HG03139 (cell line): ENCODE measurements around the gene GPATCH8.
"Not testable (repeated sequence)": the region's sequence is repeated elsewhere in the genome, so short reads cannot be mapped to it uniquely, and the experiment has no call there.

ENCODE experiments used
- ATAC-seq: cut with Tn5 transposase; IDR thresholded peaks from one replicate; pipeline ENCODE4 v1.9.1; 2021; ENCODE audit not compliant: unreplicated experiment

GPATCH8 gene

DNA sequence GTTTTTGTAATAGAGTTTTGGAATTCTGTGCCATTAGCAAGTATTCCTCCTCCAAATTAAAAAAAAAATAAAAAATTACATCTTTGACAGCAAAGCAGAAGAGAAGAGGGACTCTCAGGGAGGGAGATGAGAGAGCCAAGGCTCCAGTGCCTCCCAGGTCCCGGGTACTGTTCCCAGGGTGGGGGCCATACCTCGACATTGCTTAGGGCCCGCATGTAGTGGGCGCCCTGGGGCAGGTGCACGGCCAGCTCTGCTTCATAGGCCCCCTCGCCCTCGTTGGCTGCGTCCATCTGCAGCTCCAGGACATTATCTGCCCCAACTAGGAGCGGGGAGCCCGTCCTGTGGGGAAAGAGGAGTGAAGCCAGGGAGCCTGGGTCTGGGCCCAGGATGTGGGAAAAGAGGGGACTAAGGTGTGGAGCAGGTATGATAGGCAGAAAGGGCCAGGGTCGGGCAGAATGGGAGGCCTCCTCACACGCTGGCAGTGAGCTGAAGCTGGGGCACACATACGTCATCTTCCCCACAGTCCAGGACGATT is 125.0 kb downstream of the GPATCH8 start:
- ATAC-seq = no peak

DNA sequence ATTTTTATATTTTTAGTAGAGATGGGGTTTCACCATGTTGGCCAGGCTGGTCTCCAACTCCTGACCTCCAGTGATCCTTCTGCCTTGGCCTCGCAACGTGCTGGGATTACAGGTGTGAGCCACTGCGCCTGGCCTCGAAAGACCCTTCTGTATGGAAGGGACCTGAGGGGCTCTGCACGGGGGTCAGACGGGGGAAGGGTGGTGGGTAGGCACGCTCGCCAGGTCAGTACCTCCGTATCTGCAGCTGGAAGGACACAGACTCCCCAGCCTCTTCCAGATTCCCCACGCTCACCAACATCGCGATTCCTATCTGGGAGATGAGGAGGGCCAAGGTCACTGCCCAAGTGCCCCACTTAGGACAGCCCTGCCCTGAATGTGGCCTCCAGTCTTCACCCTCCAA is 126.4 kb downstream of the GPATCH8 start:
- no peak for ATAC-seq

- no peak for ATAC-seq
These were observed 127.1 kb downstream of the GPATCH8 start for GRCh38 chr17:44376124-44376523.

DNA sequence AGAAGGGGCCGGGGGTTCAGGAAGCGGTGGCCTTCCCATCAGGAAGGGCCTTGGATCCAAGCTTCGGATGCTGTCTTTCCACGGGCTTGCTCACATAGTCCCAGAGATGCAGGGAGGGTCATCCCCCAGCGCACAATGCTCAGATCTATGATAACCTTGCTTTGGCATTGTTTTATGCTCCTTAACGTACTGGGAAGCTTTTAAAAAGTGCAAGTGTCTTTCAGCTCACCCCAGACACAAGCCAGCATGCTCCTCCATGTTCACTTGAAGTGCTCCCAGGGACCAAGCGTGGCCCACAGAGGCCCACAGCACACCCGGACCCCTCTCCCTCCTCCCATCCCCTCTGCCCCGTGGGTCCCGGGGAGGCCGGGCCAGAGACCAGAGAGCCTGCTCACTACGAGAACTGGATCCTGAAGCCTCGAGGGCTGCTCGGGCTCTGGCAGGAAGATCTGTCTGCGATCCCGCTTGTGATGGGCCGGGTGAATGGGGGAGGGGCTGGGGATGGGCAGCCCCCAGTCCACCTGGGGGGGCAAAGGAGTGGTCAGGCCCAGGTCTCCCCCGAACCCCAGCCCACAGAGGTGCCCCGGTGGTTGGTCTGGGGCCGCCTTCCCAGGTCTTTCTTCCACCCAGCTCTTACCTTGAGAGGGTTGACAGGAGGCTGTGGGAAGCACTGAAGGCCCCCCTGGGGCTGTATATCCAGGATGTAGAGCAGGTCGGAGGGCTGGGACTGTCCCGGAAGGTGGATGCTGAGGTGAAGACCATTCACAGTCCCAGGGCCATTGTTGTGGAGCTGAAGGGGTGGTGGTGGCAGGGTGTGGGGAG is 127.8 kb downstream of the GPATCH8 start:
- no peak for ATAC-seq

DNA sequence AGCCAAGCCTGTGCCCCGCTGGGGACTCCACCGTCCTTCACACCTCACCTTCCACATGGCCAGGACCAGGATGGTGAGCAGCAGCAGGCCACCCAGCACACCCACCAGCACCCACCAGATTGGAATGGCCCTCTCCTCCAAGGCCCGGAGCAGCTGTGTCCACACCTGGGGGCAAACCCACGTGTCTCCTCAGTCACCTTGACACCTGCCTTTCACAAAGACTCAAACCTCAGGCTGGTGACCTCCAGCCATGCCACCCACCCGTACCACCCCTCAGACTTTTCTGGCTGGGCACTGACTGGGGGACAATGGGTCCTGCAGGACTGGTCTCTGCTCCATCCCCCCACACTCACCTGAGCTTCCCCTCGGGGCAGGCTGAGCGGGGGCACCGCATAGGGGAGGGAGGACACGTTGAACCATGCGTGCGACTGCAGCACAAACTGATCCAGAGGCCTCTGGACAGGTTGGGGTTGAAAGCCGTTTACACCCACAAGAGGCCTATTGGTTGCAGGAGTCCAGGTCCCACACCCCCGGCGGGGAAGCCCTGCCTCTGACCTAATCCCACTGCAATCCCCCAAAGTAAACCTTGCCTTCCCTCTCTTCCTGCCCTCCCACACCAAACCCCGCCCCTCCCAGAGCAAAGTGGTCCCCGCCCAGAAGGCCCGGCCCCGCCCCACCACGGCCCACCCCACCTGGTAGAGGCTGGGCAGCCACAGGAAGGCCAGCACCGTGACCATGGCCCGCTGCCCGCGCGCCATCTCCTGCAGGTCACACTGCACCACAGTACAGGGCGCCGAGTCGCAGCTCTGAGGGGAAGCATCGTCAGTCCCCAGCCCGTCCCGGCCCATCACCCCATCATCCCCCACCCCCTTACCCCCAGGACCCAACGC is 128.7 kb downstream of the GPATCH8 start:
- ATAC-seq = no peak

- no peak for ATAC-seq
These were observed 131.2 kb downstream of the GPATCH8 start for GRCh38 chr17:44372036-44372435.

GRCh38 chr17:44369414-44370023 is 133.7 kb downstream of the GPATCH8 start:
- ATAC-seq = not testable (repeated sequence)

DNA sequence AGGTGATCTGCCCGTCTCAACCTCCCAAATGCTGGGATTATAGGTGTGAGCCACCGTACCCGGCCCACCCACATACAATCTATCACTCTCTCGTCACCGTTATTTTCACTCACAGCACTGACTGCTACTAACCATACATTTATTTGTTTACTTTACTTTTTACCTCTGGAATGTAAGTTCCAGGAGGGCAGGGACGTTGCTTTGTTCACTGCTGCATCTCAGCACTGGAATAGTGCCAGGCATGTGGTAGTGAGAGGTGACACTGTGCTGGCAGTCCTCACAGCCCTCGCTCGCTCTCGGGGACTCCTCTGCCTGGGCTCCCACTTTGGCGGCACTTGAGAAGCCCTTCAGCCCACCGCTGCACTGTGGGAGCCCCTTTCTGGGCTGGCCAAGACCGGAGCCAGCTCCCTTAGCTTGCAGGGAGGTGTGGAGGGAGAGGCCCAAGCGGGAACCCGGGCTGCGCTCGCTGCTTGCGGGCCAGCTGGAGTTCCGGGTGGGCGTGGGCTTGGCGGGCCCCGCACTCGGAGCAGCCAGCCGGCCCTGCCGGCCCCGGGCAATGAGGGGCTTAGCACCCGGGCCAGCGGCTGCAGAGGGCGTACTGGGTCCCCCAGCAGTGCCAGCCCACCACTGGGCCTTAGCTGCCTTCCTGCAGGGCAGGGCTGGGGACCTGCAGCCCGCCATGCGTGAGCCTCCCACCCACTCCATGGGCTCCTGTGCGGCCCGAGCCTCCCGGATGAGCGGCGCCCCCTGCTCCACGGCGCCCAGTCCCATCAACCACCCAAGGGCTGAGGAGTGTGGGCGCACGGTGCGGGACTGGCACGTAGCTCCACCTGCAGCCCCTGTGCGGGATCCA is 134.6 kb downstream of the GPATCH8 start:
- ATAC-seq = not testable (repeated sequence)

- ATAC-seq = no peak
These were observed 135.8 kb downstream of the GPATCH8 start for GRCh38 chr17:44367231-44367979.

DNA sequence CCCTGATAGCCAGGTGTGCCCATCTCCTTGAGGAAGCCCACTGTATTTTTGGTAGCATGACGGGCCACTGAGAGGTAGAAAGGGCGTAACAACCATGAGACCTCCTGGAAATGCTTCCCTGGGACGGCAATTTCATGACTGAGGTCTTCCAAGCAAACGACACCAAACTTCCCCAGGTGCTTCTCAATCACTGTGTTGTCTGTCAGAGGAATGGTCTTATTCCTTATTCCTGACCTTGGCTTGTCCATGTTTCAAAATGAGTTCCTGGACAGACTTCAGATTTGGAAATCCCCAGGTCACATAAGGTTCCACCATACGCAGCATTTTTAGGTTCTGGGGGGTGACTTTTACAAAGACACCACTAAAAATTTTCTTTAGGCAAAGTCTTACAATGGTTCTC is 138.2 kb downstream of the GPATCH8 start:
- not testable (repeated sequence) for ATAC-seq

- ATAC-seq = no peak
These were observed 139.5 kb downstream of the GPATCH8 start, which contains the start of gene FAM171A2 for GRCh38 chr17:44363613-44364159. Gene FAM171A2, minus strand, starts transcription at chr17:44363853. Its CDS starts 139 bp downstream, at chr17:44363714.

- ATAC-seq = no peak
These were observed 140.1 kb downstream of the GPATCH8 start for GRCh38 chr17:44362949-44363612.

DNA sequence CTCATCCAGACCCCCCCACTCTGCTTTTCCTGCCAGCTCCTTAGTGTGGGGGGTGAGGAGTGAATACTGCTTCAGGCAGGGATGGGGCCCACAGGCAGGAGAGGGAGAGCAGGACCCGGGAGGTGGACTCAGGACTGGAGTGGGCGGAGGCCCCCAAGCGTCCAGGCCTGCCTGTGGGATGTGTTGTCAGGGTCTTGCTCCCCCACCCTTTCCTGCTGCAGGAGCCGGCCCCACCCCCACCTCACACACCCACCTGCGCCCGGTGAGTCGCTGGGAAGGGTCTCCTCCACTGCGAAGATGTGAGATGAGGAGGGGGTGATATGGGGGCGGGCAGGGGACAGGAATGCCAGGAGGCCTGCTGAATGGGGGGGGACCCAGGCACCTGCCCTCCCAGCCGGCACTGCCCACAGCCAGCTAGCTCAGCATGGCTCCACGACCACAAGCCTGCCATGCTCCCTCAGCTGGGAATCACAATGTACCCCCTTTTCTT is 140.7 kb downstream of the GPATCH8 start:
- no peak for ATAC-seq

DNA sequence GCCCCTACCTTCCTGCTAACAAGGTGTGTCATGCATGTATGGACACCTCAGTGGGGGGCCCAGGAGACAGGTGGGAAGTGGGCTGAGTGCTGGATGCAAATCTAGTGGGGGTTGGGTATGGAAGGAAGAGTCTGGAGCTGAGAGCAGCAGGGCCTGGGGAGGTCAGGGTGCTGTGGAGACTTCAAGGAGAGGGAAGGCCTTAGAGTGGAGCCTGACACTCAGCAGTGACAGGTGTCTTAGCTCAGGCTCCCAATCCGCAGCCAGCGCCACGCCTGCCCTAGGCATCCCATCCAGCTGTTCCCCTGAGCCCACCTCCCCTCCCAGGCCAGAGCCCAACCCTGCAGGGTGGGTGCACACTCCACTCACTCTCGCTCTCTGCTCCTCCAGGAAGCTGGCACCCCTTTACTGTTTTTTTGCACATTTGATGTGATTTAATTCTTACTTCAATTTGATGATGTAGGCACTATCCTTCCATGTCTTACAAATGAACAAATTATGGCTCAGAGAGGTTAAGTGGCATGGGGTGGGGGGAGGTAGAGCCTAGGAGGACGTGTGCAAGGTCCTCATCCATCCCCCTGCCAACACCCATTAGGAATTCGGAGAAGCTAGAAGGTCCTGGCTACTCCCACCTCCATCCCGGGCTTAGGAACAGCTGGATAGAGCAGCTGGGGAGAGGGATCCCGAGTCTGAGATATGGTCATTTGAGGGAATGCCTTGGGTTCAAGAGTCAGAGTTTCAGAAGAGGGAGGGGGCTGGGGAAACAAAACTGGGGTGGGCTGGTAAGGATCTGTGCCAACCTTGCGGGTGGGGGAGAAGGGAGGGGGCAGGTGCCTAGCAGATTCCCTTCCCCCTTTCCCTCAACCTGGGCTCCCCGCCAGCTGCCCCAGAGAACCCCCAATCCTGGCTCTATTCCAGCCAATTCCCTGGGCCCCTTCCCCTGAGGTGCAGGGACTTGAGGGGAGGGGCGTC is 141.6 kb downstream of the GPATCH8 start:
- no peak for ATAC-seq

GRCh38 chr17:44360826-44361225 is 142.4 kb downstream of the GPATCH8 start:
- no peak for ATAC-seq

DNA sequence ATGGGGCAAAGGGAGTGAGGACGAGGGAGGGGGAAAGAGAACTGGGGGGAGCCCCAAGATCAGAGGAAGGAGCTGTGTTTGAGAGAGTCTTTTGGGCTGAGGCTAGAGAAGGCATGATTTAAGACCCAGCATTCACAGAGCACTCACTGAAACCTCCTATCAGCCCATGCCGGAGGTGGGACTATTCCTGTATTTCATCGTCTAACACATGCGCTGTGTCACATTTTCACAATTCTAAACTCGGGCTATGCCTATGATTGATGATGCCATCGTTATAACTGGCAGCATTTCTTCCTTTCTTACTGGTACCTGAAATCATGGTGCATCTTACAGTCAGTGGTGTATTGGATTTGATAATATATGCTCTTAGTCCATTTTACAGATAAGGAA is 143.1 kb downstream of the GPATCH8 start:
- no peak for ATAC-seq

DNA sequence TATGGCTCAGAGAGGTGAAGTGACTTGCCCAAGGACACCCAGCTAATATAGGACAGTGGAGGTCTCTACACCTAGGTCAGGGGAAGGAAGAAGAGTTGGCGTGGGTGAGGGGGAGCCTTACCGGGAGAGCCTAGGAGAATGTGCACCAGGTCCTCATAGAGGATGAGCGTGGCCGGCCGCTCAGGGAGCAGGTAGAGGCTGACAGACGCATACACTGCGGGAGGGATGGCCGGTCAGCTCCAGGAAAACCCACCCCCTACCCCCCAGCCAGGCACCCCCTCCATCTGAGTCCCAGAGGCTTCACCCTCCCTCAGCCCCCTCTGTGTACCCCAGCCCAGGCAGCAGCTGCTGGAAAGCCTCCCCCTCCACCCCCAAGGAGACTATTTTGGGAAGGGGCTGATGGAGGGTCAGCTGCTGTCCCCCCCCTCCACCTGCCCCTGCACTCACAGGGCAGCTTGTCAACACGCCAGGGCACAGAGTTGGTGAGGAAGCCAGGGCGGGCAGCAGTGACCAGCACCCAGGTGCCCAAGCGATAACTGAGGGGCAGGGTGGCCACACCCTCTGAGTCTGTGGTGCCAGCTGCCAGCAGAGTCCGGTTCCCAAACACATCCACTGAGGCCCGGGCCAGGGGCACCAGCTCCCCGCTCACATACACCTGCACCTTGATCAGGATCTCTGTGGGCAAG is 143.6 kb downstream of the GPATCH8 start:
- no peak for ATAC-seq
